SW 1271 (cell line): ENCODE results near the gene PAX7.
"Not testable (repeated sequence)": the region's sequence is repeated elsewhere in the genome, so short reads cannot be mapped to it uniquely, and the experiment has no call there.

Experiments
- DNase-seq, 2 experiments: peaks; one replicate each; lab custom pipeline; 2025; lab: John Stamatoyannopoulos, UW

The PAX7 gene

DNA sequence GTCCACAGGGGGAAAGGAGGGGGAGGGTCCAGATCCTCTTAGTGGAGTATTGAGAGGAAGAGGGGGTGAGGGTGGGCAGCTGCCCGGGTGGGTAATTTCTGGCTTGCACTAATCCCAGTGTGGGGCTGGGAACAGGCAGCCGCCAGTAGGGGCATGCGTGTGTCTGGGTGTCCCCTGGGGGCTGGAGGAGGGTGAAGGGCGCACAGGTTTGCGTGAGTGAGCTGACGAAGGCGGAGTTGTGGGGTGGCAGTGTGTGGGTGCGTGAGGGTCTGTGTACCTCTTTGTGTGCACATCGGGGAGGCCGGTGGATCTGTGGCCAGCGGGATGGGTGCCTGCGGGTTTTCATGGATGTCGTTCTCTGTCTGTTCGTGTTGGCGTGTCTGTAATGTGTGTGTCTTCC lies 97.3 kb downstream of the PAX7 start:
- no peak for DNase-seq

DNA sequence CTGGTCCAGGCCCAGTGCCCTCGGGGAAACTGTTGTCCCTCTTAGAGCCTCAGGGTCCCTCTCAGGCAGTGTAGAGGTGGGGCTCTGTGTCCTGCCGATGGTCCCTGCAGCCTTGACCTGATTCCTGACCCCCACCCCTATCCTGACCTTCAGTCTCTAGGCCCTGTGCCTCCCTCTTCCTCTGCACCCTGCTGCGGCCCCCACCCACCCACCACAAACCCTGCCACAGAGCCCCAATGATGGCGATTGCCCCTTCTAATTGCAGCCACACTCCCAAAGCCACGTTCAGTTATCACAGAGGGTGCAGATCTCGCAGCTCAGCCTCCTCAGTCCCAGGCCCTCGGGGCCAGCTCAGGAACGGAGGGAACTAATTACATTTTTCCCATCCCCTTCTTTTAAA lies 99.7 kb downstream of the PAX7 start:
- DNase-seq, result no peak

DNA sequence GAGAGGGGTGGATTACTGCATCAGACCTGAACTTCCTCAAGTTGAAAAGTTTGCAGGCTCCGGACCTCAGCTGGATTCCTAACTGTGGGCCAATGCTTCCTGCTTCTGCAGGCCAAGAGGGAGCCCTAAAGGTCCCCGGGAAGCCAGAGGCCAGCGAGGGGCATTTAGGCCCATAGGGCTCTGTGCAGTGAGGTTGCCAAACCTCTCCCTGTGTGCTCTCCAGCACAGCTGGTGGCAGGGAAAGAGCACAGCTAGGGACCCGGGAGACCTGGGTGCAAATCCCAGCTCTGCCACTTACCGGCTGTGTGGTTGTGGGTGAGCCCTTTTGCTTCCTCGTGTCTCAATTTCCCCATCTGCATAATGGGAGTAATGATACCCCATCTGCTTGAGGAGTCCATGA lies 100.5 kb downstream of the PAX7 start:
- no peak for DNase-seq

DNA sequence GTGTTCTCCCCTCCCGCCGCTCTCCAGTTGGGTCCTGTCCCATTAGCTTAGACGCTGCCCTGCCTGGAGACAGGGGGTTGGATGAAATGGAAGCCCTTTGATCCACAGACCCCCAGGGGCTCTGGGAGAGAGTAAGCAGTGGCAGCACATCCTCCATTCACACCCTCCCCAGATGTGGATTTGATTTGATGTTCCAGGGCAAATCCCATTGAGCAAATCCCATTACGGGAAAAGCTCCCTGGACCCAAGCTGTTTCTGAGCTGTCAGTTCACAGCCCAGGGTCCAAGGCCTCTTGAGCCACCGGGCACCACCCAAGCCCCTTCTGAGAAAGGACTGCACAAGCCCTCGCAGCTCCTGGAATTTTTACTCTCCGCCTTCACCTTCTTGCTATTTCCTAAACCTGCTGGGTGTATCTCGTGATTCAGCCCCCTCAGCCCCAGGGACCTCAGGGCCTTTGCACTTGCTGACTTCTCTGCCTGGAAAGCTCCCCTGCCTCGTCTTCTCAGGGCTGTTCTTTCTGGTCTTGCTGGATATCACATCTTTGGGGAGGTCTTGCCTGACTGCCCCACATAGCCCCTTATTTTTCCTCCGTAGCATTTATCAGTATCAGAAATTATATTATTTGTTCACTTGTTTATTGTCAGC lies 101.1 kb downstream of the PAX7 start:
- no peak for DNase-seq

DNA sequence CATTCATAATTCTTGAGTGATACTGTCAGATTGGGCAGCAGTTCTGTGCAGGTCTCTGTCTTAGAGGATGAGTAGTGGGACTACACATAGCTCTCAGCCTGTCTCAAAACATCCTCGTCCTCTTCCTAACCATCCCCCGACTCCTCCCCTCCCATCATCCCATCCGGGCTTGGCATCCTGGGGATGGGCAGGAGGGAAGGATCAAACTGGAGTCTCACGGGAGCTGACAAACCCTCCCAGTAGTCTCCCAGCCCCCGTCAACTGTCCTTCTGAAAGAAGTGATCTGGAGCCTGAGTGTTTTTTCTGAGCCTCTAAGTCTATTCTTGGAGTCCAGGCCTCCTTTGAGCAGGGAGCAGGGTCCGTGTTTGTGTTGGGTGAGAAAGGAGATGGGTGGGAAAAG lies 102.0 kb downstream of the PAX7 start:
- no peak for DNase-seq

DNA sequence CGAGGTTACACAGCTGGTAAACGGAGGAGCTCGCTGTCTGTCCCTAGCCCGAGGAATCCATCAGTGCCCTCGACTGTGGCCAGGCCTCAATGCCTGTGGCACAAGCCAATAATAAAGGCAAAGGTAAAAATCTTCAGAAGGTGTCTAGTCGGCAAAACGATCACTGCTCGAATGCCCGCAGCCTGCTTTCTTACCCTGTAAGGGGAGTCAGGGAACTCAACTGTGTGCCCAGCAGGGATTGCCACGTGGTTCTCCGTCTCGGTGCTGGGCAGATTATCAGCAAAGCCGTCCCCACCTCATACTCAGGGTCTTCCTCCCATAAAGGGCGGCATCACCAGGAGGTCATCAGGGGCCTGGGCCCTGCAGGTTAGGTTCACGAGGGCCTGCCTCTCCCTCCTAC lies 103.4 kb downstream of the PAX7 start:
- DNase-seq, result no peak

DNA sequence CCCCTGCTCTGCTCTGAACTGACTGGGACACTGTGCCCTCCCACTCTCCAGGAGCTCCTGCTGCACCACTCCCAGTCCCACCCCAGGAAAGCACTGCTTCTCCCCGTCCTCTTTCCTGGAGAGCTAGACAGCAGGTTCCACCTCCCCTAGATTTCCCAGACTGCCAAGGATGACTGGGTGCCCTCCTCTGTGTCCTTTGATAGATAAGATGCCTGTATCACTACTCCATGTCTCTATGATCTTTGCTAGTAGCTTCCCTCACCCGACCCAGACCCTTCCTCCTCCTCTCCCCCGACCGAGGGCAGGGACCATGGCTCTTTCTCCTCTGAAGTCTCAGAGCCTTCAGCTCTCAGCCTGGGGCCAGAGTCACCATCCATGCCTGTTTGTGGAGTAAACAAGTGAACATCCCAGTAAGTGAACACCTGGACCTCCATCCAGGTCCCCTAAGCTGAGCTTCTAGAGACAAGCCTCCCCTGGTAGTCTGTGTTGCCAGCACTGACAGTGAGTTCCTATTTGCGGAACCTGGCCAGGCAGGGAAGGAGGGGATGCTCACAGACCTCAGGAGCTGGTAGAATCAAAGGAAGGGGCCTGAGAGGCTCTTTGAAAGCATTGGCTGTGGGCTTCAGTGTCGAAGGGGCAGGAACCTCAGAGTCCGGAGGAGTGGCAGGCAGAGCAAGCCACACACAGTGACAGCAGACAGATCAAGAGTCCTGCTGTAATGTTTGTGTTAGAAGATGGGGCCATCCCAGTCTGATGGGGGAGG lies 104.0 kb downstream of the PAX7 start:
- DNase-seq, result no peak

DNA sequence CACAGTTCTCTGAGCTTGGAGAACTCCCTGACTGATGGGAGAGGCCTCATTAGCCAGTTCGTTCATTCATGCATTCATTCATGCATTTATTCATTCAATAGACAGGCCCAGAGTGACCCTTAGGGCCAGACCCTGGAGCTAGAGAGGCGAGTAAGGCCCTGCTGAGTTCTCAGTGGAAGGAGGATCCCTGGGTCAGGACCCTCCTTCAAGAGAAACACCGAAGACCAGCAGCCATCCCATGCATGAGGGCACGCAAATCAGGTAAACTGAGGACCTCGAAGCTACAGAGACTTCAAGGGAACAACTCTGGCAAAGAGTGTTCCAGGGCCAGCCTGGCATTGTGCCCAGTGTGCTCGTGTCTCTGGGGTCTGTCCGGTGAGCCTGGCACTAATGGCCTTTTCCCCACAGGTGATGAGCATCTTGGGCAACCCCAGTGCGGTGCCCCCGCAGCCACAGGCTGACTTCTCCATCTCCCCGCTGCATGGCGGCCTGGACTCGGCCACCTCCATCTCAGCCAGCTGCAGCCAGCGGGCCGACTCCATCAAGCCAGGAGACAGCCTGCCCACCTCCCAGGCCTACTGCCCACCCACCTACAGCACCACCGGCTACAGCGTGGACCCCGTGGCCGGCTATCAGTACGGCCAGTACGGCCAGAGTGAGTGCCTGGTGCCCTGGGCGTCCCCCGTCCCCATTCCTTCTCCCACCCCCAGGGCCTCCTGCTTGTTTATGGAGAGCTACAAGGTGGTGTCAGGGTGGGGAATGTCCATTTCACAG lies 104.8 kb downstream of the PAX7 start:
- no peak for DNase-seq

DNA sequence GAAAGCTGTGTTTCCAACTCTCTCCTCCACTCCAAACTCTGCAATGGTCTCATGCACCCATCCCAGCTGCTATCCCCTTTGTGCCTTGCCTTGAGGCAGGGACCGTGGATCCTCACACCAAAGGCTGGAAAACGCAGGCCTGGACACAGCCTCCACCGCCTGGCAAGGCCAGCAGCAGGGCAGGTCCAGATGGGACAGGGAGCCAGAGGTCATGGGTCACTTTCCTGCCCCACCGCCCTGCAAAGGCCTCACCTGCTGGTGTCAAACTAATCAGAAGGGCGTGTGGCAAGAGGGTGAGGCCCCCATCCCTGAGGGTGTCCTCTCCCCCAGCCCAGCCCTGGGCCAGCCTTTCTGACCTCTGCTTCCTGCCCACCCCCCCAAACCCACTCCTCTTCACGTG lies 106.3 kb downstream of the PAX7 start:
- no peak for DNase-seq

DNA sequence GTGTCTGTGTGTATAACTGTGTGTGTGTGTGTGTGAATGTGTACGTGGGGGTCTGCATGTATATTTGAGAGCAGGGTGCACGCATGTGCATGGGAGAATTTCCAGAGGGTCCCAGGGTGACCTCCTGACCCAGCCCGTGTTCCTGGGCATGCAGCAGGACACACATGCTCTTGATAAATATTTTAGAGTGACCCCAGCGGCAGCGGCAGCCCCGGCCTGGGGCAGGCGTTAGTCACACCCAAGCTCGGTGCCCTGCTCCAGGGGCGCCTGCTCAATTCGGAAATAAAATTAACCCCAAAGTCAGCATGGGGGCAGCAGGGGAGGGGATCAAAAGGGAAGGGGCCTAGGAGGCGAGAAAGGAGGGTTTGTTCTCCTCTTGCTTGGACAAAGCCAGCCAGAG lies 107.5 kb downstream of the PAX7 start:
- no peak for DNase-seq

DNA sequence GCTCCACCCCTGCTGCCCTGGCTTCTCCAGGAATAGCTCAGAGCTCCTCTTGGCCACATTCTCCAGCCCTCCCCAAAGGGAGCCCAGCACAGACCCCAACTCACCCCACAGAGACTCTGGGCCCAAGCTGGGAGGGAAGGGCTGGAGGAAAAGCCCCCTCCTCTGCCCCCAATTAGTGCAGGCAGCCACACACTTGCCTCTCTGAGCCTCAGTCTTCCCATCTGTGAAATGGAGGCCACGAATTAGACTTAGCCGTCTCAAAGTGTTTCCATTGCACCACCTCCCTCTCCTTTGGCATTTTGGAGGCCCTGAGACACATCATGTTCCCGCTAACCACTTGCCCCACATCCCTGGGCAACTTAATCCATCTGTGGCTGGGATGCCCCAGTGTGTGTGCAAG lies 108.0 kb downstream of the PAX7 start:
- no peak for DNase-seq

DNA sequence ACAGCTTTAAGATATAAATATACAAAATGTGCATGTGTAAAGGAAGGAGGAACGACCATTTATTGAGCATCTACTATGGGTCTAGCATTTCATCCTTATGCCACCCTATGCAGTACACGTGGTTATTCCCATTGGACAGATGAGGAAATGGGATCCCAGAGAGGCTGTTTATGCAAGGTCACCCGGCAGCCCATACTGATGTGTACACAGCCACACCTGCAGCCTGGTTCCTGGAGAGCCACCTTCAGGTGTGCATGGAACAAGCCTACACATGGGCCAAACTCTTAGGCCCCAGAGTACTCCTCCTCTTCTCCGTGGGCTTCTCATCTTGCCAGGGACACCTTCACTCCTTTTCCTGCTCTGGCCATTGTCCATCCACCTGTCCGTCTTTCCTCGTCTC lies 108.8 kb downstream of the PAX7 start:
- no peak for DNase-seq

DNA sequence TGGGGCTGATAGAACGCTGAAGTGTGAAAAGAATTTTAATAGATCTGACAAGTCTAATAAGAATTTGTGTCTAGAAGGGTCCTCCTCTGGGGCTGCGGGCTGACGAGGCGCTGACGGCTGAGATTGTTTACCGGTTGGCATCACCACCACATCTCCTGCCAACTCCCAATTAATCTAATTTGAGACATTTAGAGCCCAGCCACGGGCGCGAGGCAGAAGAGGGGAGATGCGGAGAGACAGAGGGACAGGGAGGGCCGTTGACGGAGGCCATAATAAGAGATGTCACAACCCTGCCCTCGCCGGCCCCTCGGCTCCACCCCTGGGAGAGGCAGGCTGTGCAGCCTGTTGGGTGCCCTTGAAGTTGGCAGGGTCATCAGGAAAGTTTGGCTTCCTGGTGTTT lies 109.3 kb downstream of the PAX7 start:
- no peak for DNase-seq

DNA sequence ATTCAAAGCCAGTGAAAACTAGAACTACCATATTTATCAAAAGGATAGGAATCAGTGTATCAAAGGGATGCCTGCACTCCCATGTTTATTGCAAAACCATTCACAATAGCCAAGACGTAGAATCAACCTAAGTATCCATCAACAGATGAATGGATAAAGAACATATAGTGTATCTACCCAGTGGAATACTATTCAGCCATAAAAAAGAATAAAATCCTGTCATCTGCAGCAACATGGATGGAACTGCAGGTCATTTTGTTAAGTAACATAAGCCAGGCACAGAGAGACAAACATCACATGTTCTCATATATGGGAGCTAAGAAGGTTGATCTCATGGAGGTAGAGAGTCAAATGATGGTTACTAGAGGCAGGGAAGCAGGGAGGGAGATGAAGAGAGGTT lies 110.0 kb downstream of the PAX7 start:
- DNase-seq, result no peak

DNA sequence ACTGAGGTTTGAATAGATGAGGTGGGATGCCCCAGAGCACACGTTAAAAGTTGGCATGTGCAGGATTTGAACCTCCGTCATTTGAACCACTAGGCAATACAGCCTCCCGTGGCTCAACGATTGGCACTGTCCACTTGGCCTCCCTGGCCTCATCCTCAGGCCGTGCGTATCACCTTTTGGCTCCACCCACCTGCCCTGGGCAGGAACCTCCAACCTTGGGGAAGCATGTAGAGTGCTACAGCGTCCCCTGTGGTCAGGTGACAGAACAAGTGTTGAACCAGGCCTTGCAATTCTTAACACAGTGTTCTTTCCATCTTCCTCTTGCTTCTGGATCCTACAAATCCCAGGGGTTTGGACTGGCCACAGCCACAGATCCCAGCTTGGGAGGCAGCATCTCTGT lies 112.6 kb downstream of the PAX7 start:
- no peak for DNase-seq

DNA sequence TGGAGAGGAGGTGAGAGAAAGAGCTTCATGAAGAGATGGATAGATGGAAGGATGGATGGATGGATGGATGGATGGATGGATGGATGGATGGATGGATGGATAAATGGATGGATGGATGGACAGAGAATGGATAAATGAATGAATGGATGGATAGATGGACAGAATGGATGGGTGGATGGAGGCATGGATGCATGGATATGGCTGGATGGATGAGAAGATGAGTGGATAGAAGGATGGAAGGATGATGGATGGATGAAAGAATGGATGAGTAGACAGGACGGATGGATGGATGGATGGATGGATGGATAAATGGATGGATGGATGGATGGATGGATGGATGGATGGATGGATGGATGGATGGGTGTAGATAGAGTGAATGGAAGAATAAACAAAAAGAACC lies 113.7 kb downstream of the PAX7 start:
- DNase-seq, result not testable (repeated sequence)

DNA sequence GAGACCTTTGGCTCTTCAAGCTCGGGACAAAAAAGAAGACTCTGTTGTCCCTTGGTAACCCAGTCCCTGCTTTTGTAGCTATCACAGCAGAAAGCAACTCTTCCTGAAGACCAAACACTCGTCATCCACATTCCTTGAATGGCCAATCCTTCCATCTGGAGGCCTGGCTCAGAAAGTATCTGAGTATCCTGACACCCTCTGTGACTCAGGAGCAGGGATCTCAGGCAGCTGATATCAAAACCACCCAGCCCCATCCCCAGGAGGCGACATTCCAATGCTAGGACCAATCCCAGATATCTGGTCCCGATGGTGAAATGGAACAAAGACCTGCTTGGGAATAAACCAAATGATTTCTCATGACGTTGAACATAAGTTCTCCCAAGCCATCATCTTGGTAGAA lies 116.3 kb downstream of the PAX7 start:
- DNase-seq, result no peak

DNA sequence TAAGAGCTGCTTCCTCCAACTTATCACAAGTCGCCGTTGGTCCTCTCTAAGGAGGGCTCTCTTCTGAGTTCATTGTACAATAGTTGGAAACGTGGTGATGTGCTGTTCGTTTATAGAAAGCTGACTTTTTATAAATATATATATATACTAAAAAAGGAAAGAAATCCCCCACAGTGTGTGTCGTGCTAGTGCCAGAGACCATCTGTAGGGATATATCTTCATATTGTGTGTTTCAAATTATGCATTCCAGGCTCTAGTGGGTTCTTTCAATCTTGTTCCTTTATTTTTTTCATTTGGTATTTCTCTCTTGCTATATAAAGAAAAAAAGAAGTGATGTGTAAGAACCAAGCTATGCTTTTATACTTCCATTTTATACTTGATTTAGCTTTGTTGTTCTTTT lies 117.0 kb downstream of the PAX7 start:
- no peak for DNase-seq

DNA sequence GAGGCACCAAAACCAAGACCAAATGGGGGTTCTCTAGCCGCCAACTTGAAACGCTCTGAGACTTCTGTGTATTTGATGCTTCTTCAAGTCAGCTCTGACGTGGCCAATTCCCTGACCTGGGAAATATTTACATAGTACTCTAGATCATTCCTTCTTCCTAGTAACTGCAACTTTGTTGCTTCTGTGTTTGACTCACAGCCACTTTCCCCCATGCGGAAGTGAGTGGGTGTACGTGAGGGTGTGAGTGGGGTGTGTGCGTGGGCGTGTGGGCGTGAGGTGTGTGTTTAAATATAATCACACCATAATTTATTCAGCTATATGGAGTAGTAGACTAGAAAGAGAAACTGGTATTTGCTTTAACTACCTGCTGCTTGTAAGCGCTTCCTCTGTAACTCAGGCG lies 117.8 kb downstream of the PAX7 start:
- no peak for DNase-seq

DNA sequence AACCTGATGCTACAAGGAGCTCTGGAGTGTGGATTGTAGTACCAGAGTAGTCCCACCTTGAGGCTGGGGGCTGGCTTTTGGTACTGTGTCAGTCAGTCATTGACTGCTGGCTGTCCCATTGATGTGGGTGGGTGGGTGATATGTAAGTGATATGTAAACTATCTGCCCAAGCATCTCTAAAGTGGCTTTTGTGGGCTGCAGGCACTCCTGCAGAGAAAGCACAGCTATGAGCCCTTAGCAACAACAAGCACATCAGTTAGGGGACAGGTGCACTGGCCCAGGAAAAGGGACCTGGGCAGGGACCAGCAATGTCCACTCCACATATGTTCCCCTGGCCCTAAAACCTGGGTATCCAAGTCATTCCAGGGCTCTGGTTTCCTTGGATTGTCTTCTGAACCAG lies 118.9 kb downstream of the PAX7 start:
- DNase-seq, result no peak

DNA sequence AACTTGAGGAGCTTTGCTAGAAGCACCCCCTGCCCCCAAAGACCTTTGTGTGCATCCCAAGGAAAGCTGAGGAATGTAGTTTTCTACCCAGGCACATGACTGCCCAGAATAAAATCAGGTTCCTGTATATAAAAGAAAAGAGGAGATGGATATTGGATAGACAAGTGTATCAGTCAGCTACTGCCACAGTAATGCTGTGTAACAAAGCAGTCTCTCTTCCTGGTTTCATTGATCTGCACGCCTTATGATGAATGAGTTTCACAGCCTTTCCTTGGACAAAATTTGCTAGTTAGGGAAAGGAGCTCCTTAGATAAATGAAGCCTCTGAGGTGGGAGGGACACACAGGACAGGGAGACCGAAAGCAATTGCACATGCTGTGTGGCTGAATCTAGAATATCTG lies 120.0 kb downstream of the PAX7 start:
- no peak for DNase-seq

DNA sequence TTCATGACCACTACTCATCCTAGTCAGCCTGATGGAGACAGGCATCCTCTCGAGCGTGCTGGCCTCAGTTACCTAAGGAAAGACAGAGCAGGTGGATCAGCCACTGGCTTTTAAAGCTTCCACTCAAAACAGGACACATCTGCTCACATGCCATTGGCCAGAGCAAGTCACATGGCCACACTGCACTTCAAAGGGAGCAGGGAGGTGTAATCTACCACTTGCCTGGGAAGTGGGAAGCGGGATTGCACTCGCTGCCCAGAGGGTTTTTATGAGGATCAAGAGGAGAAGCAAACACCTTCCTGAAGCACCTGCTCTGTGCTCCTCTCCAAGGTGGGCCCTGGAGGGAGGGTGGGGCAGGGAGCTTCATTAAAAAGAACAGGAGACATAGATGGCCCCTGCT lies 120.8 kb downstream of the PAX7 start:
- DNase-seq, result no peak

DNA sequence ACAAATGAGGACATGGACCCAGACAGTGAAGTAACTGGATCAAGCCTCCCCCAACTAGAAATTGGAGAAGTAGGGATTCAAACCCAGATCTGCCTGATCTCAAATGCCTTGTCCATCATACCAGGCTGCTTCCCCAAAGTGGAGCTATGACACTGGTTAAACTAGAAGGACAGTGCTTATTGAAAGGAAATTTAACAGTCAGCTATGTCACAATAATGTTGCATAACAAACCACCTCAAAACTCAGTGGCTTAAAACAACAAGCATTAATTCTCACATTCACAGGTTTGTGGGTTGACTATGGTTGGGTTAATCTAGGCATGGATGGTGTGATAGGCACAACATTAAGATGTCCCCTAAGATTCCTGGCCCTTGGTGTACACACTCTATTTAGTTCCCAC lies 121.8 kb downstream of the PAX7 start:
- DNase-seq, result no peak
